ENCODE results near the gene MESP2. TPM values are rescaled to one million over a fixed set of nuclear protein-coding genes. Genes with fewer than 3 reads are reported as not detected.

Gene MESP2
- total and polyA plus RNA-seq, 2 of the 8 experiments (the other 6 are each of a cell fraction or from before 2014, with no cell fraction given) = 0.35 to 0.80 TPM

DNA sequence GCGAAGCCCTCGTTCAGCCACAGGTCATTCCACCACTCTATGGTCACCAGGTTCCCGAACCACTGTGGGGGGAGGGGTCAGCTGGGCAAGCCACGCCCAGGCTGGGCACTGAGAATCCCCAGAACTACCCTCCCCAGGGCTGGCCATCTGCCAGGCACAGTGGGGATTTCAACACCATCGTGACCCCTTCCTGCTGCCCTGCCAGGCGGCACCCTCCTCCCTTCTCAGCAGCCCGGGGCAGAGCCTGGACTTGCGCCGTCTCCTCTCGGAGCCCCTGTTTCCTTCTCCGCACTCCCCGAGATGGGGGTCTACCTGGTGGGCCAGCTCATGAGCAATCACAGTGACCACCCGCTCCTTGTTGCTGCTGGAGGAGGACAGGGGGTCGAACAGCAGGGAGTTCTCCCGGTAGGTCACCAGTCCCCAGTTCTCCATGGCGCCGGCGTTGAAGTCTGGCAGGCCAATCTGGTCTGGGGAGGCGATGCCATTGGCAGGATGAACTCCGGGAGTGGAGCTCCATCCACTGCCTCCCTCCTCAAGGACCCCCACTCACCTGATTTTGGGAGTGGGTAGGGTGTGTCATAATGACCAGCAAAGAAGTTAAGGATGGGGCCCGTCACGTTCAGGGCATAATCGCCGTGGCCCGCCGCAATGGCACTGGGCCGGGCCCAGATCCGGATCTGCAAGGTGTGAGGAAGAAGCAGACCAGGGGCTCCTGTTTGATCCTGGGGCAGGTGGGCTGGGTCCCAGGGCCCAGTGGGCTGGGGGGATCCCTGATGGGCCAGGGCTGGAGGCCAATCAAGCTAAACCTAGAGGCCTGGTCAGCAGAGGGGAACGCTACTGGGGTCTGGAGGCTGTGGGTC lies 28.0 kb downstream of the MESP2 start:
- POLR2A ChIA-PET (ENCODE audit: partially characterized antibody) = interaction anchor here (1.5 to 1.8 kb wide), 2 partner anchors 10 kb away, joined by 3 to 4 read pairs; partner anchors contain the start of gene ANPEP
- Histone ChIP-seq H3K27ac (ENCODE audit: low read depth, low read length) (no peak overlapping the region), H3K79me2 (ENCODE audit: control insufficient read depth in 1 of 2, insufficient read depth in 2 of 2, low read length in 2 of 2) (no peaks in the 10 kb centered on the region), H3K23ac (ENCODE audit: insufficient read length) (no peak overlapping the region), H3K4ac (replicated peaks; ENCODE audit: insufficient read length, low read depth, low read length) (no peak overlapping the region), H2AFZ (ENCODE audit: low read length) (no peak overlapping the region), H3K14ac (ENCODE audit: insufficient read length) (no peak overlapping the region), H3K36me3 (ENCODE audit: control insufficient read depth in 2 of 4, insufficient read depth in 4 of 4, low read length in 3 of 4) (no peaks in the 10 kb centered on the region), H3K4me2 (ENCODE audit: insufficient read depth in 1 of 2, low read depth in 2 of 2, low read length in 2 of 2) (no peak overlapping the region), H3K9me3 (ENCODE audit: insufficient read depth in 2 of 2, low read depth in 1 of 2, low read length in 1 of 2) (no peaks in the 10 kb centered on the region), H3K4me1 (replicated peaks in 1 of 4; ENCODE audit: control insufficient read depth in 3 of 4, insufficient read depth in 4 of 4, low read length in 3 of 4) (peaks cover 0 to 13% (median 1%) of the 10 kb centered on the region in 4 experiments; a peak in 4 of 7 replicates), H2BK20ac (ENCODE audit: low read length) (no peak overlapping the region), H2BK120ac (replicated peaks; ENCODE audit: low read depth, low read length) (no peak overlapping the region), H3K27me3 (replicated peaks in 1 of 4; ENCODE audit: control insufficient read depth in 3 of 4, extremely low read depth in 1 of 4, insufficient read depth in 3 of 4, low read length in 3 of 4) (no peaks in the 10 kb centered on the region; a peak in 2 of 7 replicates), H4K91ac (replicated peaks; ENCODE audit: insufficient read length, low read length) (no peak overlapping the region), H2BK15ac (ENCODE audit: low read length) (no peak overlapping the region), H2AK5ac (ENCODE audit: low read depth, low read length) (no peak overlapping the region), H4K5ac (ENCODE audit: insufficient read length, low read depth, low read length) (no peak overlapping the region), H3K4me3 (ENCODE audit: extremely low read depth in 1 of 4, insufficient read depth in 2 of 4, low read depth in 3 of 4, low read length in 4 of 4) (no peak overlapping the region), H3K18ac (ENCODE audit: extremely low read depth, low read length) (no peak overlapping the region), H4K8ac (ENCODE audit: extremely low read depth, insufficient read depth, low read length) (no peak overlapping the region; the same call in 1 of the 2 replicates), H4K20me1 (replicated peaks in 1 of 2; ENCODE audit: control insufficient read depth in 1 of 2, insufficient read depth in 2 of 2, low read length in 2 of 2) (no peaks in the 10 kb centered on the region), H3K56ac (replicated peaks; ENCODE audit: insufficient read length, low read depth, low read length) (no peak overlapping the region), H3K9ac (replicated peaks in 1 of 4; ENCODE audit: extremely low read depth in 1 of 4, low read depth in 3 of 4, low read length in 3 of 4) (no peak overlapping the region), H2BK5ac (ENCODE audit: low read depth, low read length) (no peak overlapping the region), H3K79me1 (ENCODE audit: low read depth, low read length) (no peaks in the 10 kb centered on the region), H3K23me2 (ENCODE audit: low read depth, low read length) (no peaks in the 10 kb centered on the region), H2BK12ac (ENCODE audit: low read depth, low read length) (no peak overlapping the region)
- TF ChIP-seq SIX5 (IDR thresholded peaks at IDR 0.05; ENCODE audit: low read depth, low read length) = no peak
- no peak for TF ChIP-seq HDAC2 (IDR thresholded peaks at IDR 0.05; ENCODE audit: borderline replicate concordance in 1 of 2, low read depth in 2 of 2, low read length in 2 of 2)
- no peak for TF ChIP-seq CREB1 (IDR thresholded peaks at IDR 0.05)
- TF ChIP-seq POU5F1 (IDR thresholded peaks at IDR 0.05; ENCODE audit: low read depth, low read length) = no peak
- TF ChIP-seq KDM5A (IDR thresholded peaks at IDR 0.05; ENCODE audit: low read length) = no peak
- no peak for TF ChIP-seq SP4 (IDR thresholded peaks at IDR 0.05; ENCODE audit: low read length)
- TF ChIP-seq SP2 (IDR thresholded peaks at IDR 0.05; ENCODE audit: low read length) = no peak
- 91% methylated on average over 29 of the region's 29 CpGs; no CpG with 5 or more reads in 1 of the 2 experiments for WGBS, 2 experiments (ENCODE audit: extremely low coverage in 1 of 2, insufficient coverage in 1 of 2, insufficient read length in 1 of 2, insufficient replicate concordance in 2 of 2, low coverage in 1 of 2, low lambda C conversion rate in 2 of 2, missing lambda C conversion rate in 1 of 2)
- DNase-seq (ENCODE audit: low read depth in 1 of 2, low spot score in 2 of 2) (no peak), FAIRE-seq (no peak)
- CTCF ChIA-PET (ENCODE audit: partially characterized antibody) = interaction anchor here (0.5 to 3.0 kb wide), 7 partner anchors 20 to 452 kb away, joined by 3 to 16 read pairs (median 6); no protein-coding TSS in a partner anchor
